ENCODE measurements around the gene GNB1L. TPM values are rescaled to one million over a fixed set of nuclear protein-coding genes. Genes with fewer than 3 reads are reported as not detected.

GNB1L gene
- total RNA-seq, 1 experiment from 2014 or later = 15.8 TPM

DNA sequence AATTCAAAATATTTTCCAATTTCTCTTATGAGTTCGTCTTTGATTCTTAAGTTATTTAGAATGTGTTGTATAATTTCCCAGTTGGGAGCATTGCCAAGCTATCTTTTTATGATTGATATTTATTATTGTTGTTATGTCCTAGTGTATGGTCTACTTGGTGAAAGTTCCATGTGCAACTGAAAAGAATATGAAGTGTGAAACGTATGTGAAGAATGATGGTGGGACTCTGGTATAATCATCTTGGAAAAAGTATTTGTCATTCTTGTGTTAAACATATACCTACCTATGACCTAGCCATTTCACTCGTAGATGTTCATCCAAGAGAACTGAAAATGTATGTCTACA, 12.0 kb upstream of the GNB1L start:
- H3K4me3 ChIP-seq (ENCODE audit: low read depth, low read length) = no peak overlapping the region
- no peak overlapping the region for H3K4me3 Mint-ChIP-seq (ENCODE audit: unreplicated experiment)
- H3K4me1 ChIP-seq = no peaks in the 10 kb centered on the region; the same call in 1 of the 2 replicates
- H3K36me3 ChIP-seq (ENCODE audit: control insufficient read depth, insufficient read depth, low read length) = no peaks in the 10 kb centered on the region
- H3K27ac Mint-ChIP-seq (ENCODE audit: unreplicated experiment) = no peak overlapping the region
- no TSS peak for BruUV-seq (replicated peaks)
- TF ChIP-seq, protein P1, sequence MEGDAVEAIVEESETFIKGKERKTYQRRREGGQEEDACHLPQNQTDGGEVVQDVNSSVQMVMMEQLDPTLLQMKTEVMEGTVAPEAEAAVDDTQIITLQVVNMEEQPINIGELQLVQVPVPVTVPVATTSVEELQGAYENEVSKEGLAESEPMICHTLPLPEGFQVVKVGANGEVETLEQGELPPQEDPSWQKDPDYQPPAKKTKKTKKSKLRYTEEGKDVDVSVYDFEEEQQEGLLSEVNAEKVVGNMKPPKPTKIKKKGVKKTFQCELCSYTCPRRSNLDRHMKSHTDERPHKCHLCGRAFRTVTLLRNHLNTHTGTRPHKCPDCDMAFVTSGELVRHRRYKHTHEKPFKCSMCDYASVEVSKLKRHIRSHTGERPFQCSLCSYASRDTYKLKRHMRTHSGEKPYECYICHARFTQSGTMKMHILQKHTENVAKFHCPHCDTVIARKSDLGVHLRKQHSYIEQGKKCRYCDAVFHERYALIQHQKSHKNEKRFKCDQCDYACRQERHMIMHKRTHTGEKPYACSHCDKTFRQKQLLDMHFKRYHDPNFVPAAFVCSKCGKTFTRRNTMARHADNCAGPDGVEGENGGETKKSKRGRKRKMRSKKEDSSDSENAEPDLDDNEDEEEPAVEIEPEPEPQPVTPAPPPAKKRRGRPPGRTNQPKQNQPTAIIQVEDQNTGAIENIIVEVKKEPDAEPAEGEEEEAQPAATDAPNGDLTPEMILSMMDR (IDR thresholded peaks at IDR 0.05; ENCODE audit: insufficient read depth in 1 of 2, low read depth in 1 of 2, low read length in 1 of 2, severe bottlenecking in 1 of 2, unreplicated experiment in 1 of 2) = no peak
- ChIA-PET CTCF (no interaction called here), POLR2A (no interaction called here)
- H3K4me1 Mint-ChIP-seq (ENCODE audit: low read depth, unreplicated experiment) = no peaks in the 10 kb centered on the region
- H3K27me3 Mint-ChIP-seq (ENCODE audit: insufficient read depth, unreplicated experiment) = no peaks in the 10 kb centered on the region
- H3K27me3 ChIP-seq (replicated peaks; ENCODE audit: control insufficient read depth, insufficient read depth, low read length) = no peaks in the 10 kb centered on the region
- H3K9me3 Mint-ChIP-seq (ENCODE audit: unreplicated experiment) = no peaks in the 10 kb centered on the region
- no peaks in the 10 kb centered on the region for H3K9me3 ChIP-seq
- no peak for DNase-seq
- no peaks in the 10 kb centered on the region for H3K36me3 Mint-ChIP-seq (ENCODE audit: insufficient read depth, unreplicated experiment)
- intact Hi-C loops (cut with micrococcal nuclease; ENCODE audit: unreplicated experiment) = no loop called here

DNA sequence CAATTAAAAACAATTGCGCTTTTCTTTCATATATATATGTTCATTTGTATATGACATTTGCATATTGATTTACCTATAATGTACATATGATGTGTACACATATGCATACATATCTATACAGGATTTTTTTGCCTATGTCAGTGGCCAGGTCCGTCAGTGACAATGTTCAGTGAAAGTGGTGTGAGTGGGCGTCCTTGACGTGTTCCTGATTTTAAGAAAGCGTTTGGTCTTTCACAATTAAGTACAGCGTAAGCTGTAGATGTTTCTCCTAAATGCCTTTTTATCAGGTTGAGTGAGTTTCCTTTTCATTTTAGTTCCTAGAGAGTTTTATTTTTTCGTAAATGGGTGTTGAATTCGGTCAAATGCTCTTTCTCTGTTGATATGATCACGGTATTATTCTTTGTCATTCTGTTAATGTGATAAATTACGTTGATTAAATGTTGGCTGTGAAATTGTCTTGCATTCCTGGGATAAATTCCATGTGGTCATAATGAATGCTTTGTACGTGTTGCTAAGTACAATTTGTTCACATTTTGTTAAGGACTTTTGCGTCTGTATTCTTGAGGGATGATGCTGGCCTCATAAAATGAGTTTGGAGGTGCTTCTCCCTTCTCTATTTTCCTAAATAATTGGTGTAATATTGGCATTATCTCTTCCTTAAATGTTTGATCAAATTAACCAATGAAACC, 10.6 kb upstream of the GNB1L start:
- no peak for DNase-seq
- TF ChIP-seq, protein P1 (IDR thresholded peaks at IDR 0.05; ENCODE audit: insufficient read depth in 1 of 2, low read depth in 1 of 2, low read length in 1 of 2, severe bottlenecking in 1 of 2, unreplicated experiment in 1 of 2) = no peak
- Mint-ChIP-seq H3K9me3 (ENCODE audit: unreplicated experiment) (no peaks in the 10 kb centered on the region), H3K4me1 (ENCODE audit: low read depth, unreplicated experiment) (no peaks in the 10 kb centered on the region), H3K27me3 (ENCODE audit: insufficient read depth, unreplicated experiment) (no peaks in the 10 kb centered on the region), H3K36me3 (ENCODE audit: insufficient read depth, unreplicated experiment) (no peaks in the 10 kb centered on the region), H3K4me3 (ENCODE audit: unreplicated experiment) (no peak overlapping the region), H3K27ac (ENCODE audit: unreplicated experiment) (no peak overlapping the region)
- ChIA-PET CTCF (no interaction called here), POLR2A (no interaction called here)
- H3K4me3 ChIP-seq (ENCODE audit: low read depth, low read length) = no peak overlapping the region
- no peaks in the 10 kb centered on the region; the same call in 1 of the 2 replicates for H3K4me1 ChIP-seq
- H3K9me3 ChIP-seq = no peaks in the 10 kb centered on the region
- BruUV-seq (replicated peaks) = no TSS peak
- no peaks in the 10 kb centered on the region for H3K27me3 ChIP-seq (replicated peaks; ENCODE audit: control insufficient read depth, insufficient read depth, low read length)
- no peaks in the 10 kb centered on the region for H3K36me3 ChIP-seq (ENCODE audit: control insufficient read depth, insufficient read depth, low read length)
- intact Hi-C loops (cut with micrococcal nuclease; ENCODE audit: unreplicated experiment) = no loop called here

DNA sequence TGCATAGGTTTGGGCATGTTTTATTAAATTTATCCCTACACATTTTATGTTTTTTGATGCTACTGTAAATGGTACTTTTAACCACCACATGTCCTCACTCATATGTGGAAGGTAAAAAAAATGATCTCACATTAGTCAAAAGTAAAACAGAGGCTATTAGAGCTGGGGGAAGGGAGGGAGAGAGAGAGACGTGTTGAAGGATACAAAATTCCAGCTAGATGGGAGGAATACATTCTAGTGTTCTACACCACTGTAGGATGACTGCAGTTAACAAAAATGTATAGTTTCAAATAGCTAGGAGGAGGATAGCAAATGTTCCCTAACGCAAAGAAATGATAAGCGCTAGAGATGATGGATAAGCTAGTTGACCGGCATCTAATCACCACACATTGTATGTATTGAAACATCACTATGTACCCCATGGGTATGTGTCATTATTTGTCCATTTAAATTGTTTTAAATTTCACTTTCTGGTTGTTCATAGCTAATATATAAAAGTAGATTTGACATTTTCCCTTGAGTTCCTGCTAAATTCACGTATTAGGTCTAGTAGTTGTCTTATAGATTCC, 9.9 kb upstream of the GNB1L start:
- no peaks in the 10 kb centered on the region for H3K9me3 Mint-ChIP-seq (ENCODE audit: unreplicated experiment)

More for the DNA sequence above, 9.9 kb upstream of the GNB1L start:
- no peaks in the 10 kb centered on the region for H3K27me3 Mint-ChIP-seq (ENCODE audit: insufficient read depth, unreplicated experiment)
- Histone ChIP-seq H3K4me1 (no peaks in the 10 kb centered on the region; the same call in 1 of the 2 replicates), H3K4me3 (ENCODE audit: low read depth, low read length) (no peak overlapping the region), H3K27me3 (replicated peaks; ENCODE audit: control insufficient read depth, insufficient read depth, low read length) (no peaks in the 10 kb centered on the region), H3K36me3 (ENCODE audit: control insufficient read depth, insufficient read depth, low read length) (no peaks in the 10 kb centered on the region), H3K9me3 (no peaks in the 10 kb centered on the region)
- ChIA-PET CTCF (no interaction called here), POLR2A (no interaction called here)
- no peaks in the 10 kb centered on the region for H3K4me1 Mint-ChIP-seq (ENCODE audit: low read depth, unreplicated experiment)
- TF ChIP-seq, protein P1 (IDR thresholded peaks at IDR 0.05; ENCODE audit: insufficient read depth in 1 of 2, low read depth in 1 of 2, low read length in 1 of 2, severe bottlenecking in 1 of 2, unreplicated experiment in 1 of 2) = no peak
- H3K27ac Mint-ChIP-seq (ENCODE audit: unreplicated experiment) = no peak overlapping the region
- intact Hi-C loops (cut with micrococcal nuclease; ENCODE audit: unreplicated experiment) = no loop called here
- no peak for DNase-seq
- no peaks in the 10 kb centered on the region for H3K36me3 Mint-ChIP-seq (ENCODE audit: insufficient read depth, unreplicated experiment)
- no TSS peak for BruUV-seq (replicated peaks)
- H3K4me3 Mint-ChIP-seq (ENCODE audit: unreplicated experiment) = no peak overlapping the region
